ENCODE results near the gene DCST2. TPM values are rescaled to one million over a fixed set of nuclear protein-coding genes. Genes with fewer than 3 reads are reported as not detected.

Gene DCST2
- total RNA-seq, 2 experiments from 2014 or later, result 1.1 to 1.5 TPM

DNA sequence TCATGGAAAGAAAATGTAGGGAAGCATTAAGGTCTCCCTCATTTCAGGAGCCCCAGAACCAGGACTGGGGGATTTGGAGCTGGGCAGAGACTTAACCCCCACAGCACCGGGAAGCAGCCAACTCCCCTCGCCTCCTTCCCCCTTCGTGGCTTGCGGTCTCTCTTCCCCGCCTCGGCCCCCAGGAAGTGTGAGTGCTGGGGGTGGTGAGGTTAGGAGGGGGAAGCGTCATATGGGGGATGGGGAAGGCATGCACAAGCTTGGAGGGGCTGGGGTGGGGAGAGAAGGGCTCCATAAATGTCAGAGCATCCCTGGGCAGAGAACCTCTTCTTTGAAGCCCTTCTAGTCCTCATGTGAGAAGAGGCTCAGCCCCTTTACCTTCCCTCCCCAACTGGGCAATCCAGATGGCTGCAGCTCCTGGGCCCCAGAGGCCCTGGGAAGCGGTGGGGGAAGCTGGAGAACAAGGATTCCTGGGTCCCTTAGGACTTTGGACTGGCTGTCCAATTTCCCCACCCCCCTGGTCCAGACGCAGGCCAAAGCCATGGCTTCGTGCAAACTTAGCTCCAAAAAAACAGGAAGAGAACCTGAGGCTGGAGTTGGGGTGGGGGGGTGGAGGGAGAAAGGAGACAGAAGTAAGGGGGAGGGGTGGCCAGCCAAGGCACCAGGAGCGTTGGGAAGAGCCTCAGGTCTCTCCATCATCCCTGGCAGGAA lies 23.2 kb downstream of the DCST2 start:
- CTCF ChIA-PET, result interaction anchor here (0.7 to 2.6 kb wide), 4 partner anchors 9 to 40 kb away, joined by 3 to 13 read pairs (median 4); no protein-coding TSS in a partner anchor
- Mint-ChIP-seq H3K9me3 (no peaks in the 10 kb centered on the region), H3K4me3 (peak overlapping the region; percentile 97), H3K36me3 (ENCODE audit: low read depth) (peaks cover 40% of the 10 kb centered on the region), H3K4me1 (ENCODE audit: low read depth) (peaks cover 73% of the 10 kb centered on the region), H3K27me3 (ENCODE audit: low read depth) (no peaks in the 10 kb centered on the region), H3K27ac (peak overlapping the region; percentile 98)
- intact Hi-C loops (cut with micrococcal nuclease), result loop anchor here (1.0 kb wide), 1 partner anchor 9 kb away; no protein-coding TSS in a partner anchor
- DNase-seq, result peak; percentile 63

DNA sequence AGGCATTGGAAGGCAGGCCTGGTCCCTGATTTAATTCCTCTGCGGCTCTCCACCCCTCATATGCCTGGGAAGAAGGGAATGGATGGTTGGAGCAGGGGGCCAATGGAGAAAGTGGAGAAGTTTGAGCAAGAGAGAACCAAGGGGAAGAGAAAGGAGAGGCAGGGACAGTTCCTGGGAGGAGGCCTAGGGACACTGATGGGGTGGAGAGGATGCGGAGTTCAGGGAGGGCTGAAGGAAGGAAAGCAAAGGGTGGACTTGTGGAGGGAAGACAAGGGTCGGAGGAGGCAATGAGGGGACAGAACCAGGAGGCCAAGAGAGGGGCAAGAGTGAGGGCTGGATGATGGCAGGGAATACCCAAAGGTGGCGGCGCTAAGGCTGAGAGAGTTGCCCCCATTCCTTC lies 23.8 kb downstream of the DCST2 start:
- intact Hi-C loops (cut with micrococcal nuclease), result loop anchor here (1.0 to 10.0 kb wide), 4 partner anchors 8 to 1045 kb away; partner anchors contain the start of genes AQP10, ATP8B2, CREB3L4 and SLC39A1
- CTCF ChIA-PET, result interaction anchor here (1.4 to 2.6 kb wide), 2 partner anchors 10 to 52 kb away, joined by 3 to 13 read pairs; no protein-coding TSS in a partner anchor

DNA sequence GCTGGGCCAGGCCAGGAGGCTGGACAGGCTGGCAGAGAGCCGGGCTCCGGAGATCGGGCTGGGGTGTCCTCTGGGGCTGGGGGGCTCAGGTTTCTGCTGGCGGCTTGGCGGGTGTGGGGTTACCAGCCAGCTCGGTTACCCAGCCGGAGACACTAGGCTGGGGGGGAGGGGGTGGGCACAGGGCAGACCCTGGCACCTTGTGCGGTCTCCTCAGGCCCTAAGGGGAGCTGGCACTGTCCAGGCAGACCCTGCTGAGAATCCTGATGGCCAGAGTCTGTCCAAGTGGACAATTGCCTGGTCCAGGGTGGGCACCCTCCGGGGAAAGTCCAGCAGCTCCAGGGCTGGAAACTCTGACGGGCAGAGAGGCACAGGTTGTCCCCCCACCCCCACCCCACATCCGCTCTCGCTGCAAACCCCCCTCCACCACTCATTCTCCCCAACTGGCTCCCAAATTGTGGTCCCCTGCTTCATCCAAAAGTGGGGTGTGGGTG lies 24.3 kb downstream of the DCST2 start:
- Mint-ChIP-seq H3K9me3 (no peaks in the 10 kb centered on the region), H3K4me3 (peak overlapping the region; percentile 97), H3K4me1 (ENCODE audit: low read depth) (peaks cover 74% of the 10 kb centered on the region), H3K36me3 (ENCODE audit: low read depth) (peaks cover 40% of the 10 kb centered on the region), H3K27ac (peak overlapping the region; percentile 98), H3K27me3 (ENCODE audit: low read depth) (no peaks in the 10 kb centered on the region)
- DNase-seq, result peak; percentile 73
- intact Hi-C loops (cut with micrococcal nuclease), result loop anchor here (1.0 to 10.0 kb wide), 3 partner anchors 8 to 1044 kb away; partner anchors contain the start of genes AQP10, ATP8B2, CREB3L4 and SLC39A1
- CTCF ChIA-PET, result interaction anchor here (1.4 to 2.6 kb wide), 2 partner anchors 10 to 52 kb away, joined by 3 to 13 read pairs; no protein-coding TSS in a partner anchor

More for the DNA sequence above, 23.8 kb downstream of the DCST2 start:
- H3K27me3 Mint-ChIP-seq (ENCODE audit: low read depth), result no peaks in the 10 kb centered on the region
- DNase-seq, result no peak
- peak overlapping the region; percentile 97 for H3K4me3 Mint-ChIP-seq
- peaks cover 40% of the 10 kb centered on the region for H3K36me3 Mint-ChIP-seq (ENCODE audit: low read depth)
- peaks cover 72% of the 10 kb centered on the region for H3K4me1 Mint-ChIP-seq (ENCODE audit: low read depth)
- H3K9me3 Mint-ChIP-seq, result no peaks in the 10 kb centered on the region
- H3K27ac Mint-ChIP-seq, result peak overlapping the region; percentile 98

DNA sequence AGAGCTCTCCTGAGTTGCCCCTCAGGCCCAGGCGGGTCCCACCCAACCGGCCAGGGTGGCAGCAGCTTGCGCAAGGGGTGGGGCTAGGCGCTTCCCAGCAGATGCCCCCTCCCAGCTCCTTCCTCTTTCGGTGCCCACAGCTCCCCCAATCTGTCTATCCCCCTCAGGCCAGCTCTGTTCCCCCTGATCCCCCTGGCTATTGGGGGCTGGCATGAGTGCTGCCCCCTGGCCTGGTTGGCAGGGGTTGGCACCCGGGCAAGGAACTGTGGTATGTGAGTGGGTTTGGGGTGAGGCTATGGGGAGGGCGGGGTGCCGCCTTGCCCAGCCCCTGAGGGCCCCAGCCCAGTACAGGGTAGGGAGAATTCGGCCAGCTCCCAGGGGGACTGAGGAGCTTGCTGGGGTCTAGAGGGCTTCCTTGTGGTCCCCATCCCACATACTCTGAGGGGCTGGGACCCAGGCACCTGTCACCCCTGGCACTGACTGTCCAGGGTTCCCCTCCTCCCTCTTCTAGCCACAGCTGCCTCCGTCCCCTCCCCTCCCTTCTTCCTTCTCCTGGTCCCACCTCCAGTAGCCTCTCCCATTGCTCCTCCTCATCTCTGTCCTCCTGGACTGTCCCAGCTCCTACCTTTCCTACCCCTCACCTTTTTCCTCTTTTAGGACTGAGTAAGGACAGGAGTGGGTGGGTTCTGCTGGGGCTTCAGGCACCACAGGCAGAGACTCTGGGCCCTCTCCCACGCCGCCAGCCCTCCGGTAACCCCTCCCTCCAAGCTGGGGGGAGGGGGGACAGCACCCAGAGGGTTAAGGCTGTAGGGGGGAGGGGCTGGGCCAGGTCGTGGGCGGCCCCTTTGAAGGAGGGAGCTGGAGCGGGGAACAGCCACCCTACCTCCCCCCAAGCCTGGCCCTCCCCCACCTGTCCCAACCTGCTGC lies 25.3 kb downstream of the DCST2 start:
- peak; percentile 88 for DNase-seq
- intact Hi-C loops (cut with micrococcal nuclease), result loop anchor here (10.0 kb wide), 2 partner anchors 683 to 1043 kb away; partner anchors contain the start of genes AQP10, ATP8B2, CREB3L4 and SLC39A1
- Mint-ChIP-seq H3K36me3 (ENCODE audit: low read depth) (peaks cover 42% of the 10 kb centered on the region), H3K27ac (peak overlapping the region; percentile 98), H3K9me3 (no peaks in the 10 kb centered on the region), H3K27me3 (ENCODE audit: low read depth) (no peaks in the 10 kb centered on the region), H3K4me1 (ENCODE audit: low read depth) (peaks cover 69% of the 10 kb centered on the region), H3K4me3 (peak overlapping the region; percentile 97)
- CTCF ChIA-PET, result interaction anchor here (1.0 to 2.8 kb wide), 7 partner anchors 8 to 64 kb away, joined by 3 to 21 read pairs (median 4); partner anchors contain the start of gene ADAM15

DNA sequence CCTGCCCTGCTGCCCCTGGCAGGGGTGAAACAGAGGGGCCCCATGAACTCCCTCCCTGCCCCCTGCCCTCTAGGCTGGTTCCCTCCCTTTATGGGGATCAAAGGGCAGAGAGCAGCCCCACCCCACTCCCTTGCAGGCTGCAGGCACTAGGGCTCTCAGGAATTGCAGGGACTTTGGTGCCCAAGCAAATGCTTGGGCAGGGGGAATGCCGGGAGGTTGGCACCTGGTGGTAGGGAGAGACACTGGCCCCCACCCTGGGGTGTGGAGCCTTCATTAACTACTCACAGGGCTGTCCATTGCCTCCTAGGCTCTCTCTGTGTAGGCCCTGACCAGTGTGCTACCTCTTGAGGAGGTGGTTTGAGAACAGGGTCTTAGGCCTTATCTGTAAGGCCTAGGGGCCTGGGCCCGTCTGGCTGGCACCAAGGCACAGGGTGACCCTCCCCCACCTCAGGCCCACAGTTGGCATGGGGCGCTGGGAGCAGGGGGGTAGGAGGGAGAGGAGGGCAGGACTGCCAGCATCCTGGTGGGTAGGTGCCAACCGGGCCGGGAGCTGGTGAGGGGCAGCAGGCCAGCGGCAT lies 26.2 kb downstream of the DCST2 start:
- CTCF ChIA-PET, result interaction anchor here (1.1 to 2.8 kb wide), 6 partner anchors 9 to 63 kb away, joined by 3 to 21 read pairs (median 6); no protein-coding TSS in a partner anchor
- Mint-ChIP-seq H3K4me3 (peak overlapping the region; percentile 76), H3K36me3 (ENCODE audit: low read depth) (peaks cover 39% of the 10 kb centered on the region), H3K27me3 (ENCODE audit: low read depth) (no peaks in the 10 kb centered on the region), H3K9me3 (no peaks in the 10 kb centered on the region), H3K27ac (peak overlapping the region; percentile 100), H3K4me1 (ENCODE audit: low read depth) (peaks cover 60% of the 10 kb centered on the region)
- intact Hi-C loops (cut with micrococcal nuclease), result loop anchor here (10.0 kb wide), 2 partner anchors 683 to 1043 kb away; partner anchors contain the start of genes AQP10, ATP8B2, CREB3L4 and SLC39A1
- DNase-seq, result no peak

DNA sequence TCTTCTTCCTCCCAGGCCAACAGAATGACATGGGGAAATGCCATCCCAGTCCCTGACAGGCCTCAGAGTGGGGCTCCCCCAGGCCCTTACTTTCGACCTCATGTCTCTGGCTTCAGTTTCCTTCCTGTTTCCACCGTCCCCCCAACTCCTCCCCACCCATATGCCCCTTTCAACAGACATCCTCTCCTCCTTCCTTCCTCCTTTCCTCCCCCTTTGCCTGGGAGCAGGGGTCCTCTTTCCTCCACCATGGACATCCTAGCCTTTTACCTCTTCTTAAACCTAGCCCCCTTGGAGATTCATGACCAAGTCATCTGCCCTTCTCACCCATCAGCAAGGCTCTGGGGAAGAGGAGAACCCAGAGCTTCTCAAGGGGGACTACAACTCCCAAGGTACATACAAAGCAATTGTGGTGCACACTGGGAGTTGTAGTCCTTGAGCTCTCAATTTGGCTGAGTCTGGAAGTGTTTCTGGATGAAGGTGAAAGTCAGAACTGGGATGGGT lies 26.9 kb downstream of the DCST2 start:
- CTCF ChIA-PET, result interaction anchor here (0.6 to 2.8 kb wide), 3 partner anchors 9 to 11 kb away, joined by 3 to 21 read pairs (median 17); no protein-coding TSS in a partner anchor
- Mint-ChIP-seq H3K27me3 (ENCODE audit: low read depth) (no peaks in the 10 kb centered on the region), H3K9me3 (no peaks in the 10 kb centered on the region), H3K4me3 (peak overlapping the region; percentile 76), H3K27ac (peak overlapping the region; percentile 100), H3K4me1 (ENCODE audit: low read depth) (peaks cover 55% of the 10 kb centered on the region), H3K36me3 (ENCODE audit: low read depth) (peaks cover 36% of the 10 kb centered on the region)
- DNase-seq, result peak; percentile 75
- intact Hi-C loops (cut with micrococcal nuclease), result loop anchor here (10.0 kb wide), 2 partner anchors 682 to 1042 kb away; partner anchors contain the start of genes AQP10, ATP8B2, CREB3L4 and SLC39A1

DNA sequence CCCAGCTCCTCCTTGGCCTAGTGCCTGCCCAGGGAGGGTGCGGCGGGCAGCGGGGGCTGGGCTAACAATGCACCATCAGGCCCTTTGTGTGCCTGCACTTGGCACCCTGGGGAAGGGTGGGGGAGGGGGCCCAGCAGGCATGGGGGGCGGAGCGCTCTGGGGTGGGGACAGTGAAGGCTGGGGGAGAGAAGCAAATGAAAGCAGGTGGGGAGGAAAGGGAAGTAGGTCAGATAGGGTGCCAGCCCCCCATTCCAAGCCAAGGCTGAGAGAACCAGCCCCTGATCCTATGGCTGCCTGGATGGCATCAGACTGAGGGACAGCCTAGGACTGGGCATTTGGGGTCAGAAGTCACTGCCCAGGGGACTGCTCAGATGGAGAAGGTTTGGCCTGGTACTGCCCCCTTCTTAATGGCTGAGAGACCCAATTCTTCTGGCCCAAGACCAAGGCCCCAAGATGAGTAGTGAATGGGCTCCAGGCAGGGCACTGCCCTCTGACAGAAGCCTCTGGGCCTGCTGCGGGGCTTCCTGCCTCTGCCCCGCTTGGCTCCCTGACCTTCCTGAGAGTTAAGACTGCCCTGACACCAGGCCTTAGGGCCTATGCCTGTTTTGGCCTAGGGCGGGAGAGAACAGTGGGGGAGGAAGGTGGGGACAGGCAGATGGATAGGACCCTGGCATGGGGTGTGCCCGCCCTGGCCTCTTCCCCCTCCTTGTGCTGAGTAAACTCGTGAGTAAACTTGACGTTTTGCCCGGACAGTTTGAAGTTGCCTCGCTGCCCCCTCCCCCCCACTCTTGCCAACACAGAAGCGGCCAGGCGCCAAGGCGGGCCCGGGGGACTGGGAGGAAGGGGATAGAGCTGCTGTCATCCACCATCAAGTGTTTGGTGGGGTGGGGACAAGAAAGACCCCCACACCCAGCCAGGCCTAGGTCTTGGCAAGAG lies 28.2 kb downstream of the DCST2 start:
- Mint-ChIP-seq H3K27ac (peak overlapping the region; percentile 100), H3K27me3 (ENCODE audit: low read depth) (no peaks in the 10 kb centered on the region), H3K4me1 (ENCODE audit: low read depth) (peaks cover 44% of the 10 kb centered on the region), H3K36me3 (ENCODE audit: low read depth) (peaks cover 29% of the 10 kb centered on the region), H3K9me3 (no peaks in the 10 kb centered on the region), H3K4me3 (peak overlapping the region; percentile 88)
- peak; percentile 39 for DNase-seq
- CTCF ChIA-PET, result interaction anchor here (0.6 to 1.9 kb wide), 2 partner anchors 11 to 32 kb away, joined by 3 to 17 read pairs; no protein-coding TSS in a partner anchor
- intact Hi-C loops (cut with micrococcal nuclease), result loop anchor here (10.0 kb wide), 2 partner anchors 681 to 1041 kb away; partner anchors contain the start of genes AQP10, ATP8B2, CREB3L4 and SLC39A1

DNA sequence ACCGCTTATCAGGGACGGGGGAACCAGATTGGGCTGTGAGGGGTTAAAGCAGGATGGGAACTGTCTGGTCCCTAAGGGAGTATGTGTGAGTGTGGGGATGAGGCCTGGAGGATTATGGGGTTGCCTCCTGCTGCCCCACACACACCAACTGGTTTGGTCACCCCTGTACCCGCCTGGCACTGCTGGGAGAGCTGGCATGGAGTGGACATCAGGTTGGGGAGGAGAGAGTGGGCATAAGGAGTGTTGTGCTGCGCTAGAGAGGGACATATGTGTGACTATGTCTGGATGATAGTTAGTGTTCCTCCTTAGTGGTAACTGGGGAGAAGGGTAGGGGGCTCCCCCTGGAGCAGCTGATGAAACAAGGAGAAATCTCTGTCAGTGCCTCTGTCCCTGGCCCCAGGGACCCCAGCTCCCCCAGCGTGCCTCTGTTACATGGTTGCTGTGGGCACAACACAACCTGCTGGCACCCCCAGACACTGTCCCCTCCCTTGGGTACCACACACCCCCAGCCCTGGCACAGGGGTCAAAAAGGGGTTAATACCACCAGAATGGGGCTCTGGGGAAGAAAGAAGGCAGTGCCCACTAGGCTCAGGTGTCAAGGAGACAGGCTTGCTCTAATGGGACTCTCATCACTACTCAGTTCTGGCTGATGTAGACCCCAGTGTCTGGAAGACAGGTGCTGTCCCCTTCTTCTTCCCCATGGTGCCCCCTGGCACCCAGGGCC lies 29.1 kb downstream of the DCST2 start:
- Mint-ChIP-seq H3K4me1 (ENCODE audit: low read depth) (peaks cover 46% of the 10 kb centered on the region), H3K9me3 (no peaks in the 10 kb centered on the region), H3K27me3 (ENCODE audit: low read depth) (no peaks in the 10 kb centered on the region), H3K36me3 (ENCODE audit: low read depth) (peaks cover 21% of the 10 kb centered on the region), H3K27ac (peak overlapping the region; percentile 100), H3K4me3 (peak overlapping the region; percentile 88)
- intact Hi-C loops (cut with micrococcal nuclease), result loop anchor here (1.0 to 10.0 kb wide), 6 partner anchors 188 to 1040 kb away; partner anchors contain the start of genes ADAR, AQP10, ATP8B2 and CREB3L4
- DNase-seq, result peak; percentile 66
- CTCF ChIA-PET, result interaction anchor here (0.6 to 1.7 kb wide), 3 partner anchors 11 to 31 kb away, joined by 3 to 4 read pairs (median 4); no protein-coding TSS in a partner anchor

DNA sequence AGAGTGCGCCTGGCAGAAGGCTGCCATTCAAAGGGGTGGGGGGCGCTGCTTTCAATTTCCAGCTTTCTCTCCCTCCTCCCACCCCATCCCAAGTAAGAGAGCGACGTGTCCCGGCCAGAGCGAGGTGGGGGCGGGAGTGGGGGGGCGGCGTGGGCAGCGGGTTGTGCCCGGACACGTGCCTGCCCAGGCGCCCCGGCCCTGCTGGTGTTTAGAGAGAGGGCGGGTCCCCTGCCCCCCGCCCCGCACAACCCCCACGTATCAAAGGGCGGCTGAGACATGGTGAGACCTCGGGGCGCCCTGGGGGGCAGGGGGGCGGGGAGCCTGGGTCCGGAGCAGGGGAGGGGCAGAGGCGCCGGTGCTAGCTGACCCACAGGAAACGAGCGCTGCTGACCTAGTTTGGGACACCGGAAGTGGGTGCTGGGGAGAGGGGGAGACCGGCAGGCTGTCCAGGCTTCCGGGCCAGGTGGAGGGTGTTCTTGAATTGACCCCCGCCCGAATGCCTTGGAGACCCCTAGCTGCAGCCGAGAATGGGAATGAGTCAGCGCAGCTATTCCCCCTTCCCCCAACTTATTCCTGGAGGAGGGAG lies 29.7 kb downstream of the DCST2 start:
- peak; percentile 55 for DNase-seq
- intact Hi-C loops (cut with micrococcal nuclease), result loop anchor here (1.0 to 10.0 kb wide), 6 partner anchors 188 to 1039 kb away; partner anchors contain the start of genes ADAR, AQP10, ATP8B2 and CREB3L4
- CTCF ChIA-PET, result interaction anchor here (0.8 to 1.8 kb wide), 4 partner anchors 9 to 20 kb away, joined by 3 to 8 read pairs (median 4); no protein-coding TSS in a partner anchor
- peak overlapping the region; percentile 88 for H3K4me3 Mint-ChIP-seq
- H3K4me1 Mint-ChIP-seq (ENCODE audit: low read depth), result peaks cover 51% of the 10 kb centered on the region
- H3K36me3 Mint-ChIP-seq (ENCODE audit: low read depth), result peaks cover 15% of the 10 kb centered on the region
- peak overlapping the region; percentile 100 for H3K27ac Mint-ChIP-seq
- no peaks in the 10 kb centered on the region for H3K9me3 Mint-ChIP-seq
- H3K27me3 Mint-ChIP-seq (ENCODE audit: low read depth), result no peaks in the 10 kb centered on the region

All from activated naive CD4-positive, alpha-beta T cell treated with anti-CD3 and anti-CD28 coated beads for 36 hours (primary cell).